ENCODE measurements around the gene TAF6. TPM values are rescaled to one million over a fixed set of nuclear protein-coding genes. Genes with fewer than 3 reads are reported as not detected.

TAF6 gene
- total RNA-seq: 38.8 and 58.2 TPM in 2 replicates

DNA sequence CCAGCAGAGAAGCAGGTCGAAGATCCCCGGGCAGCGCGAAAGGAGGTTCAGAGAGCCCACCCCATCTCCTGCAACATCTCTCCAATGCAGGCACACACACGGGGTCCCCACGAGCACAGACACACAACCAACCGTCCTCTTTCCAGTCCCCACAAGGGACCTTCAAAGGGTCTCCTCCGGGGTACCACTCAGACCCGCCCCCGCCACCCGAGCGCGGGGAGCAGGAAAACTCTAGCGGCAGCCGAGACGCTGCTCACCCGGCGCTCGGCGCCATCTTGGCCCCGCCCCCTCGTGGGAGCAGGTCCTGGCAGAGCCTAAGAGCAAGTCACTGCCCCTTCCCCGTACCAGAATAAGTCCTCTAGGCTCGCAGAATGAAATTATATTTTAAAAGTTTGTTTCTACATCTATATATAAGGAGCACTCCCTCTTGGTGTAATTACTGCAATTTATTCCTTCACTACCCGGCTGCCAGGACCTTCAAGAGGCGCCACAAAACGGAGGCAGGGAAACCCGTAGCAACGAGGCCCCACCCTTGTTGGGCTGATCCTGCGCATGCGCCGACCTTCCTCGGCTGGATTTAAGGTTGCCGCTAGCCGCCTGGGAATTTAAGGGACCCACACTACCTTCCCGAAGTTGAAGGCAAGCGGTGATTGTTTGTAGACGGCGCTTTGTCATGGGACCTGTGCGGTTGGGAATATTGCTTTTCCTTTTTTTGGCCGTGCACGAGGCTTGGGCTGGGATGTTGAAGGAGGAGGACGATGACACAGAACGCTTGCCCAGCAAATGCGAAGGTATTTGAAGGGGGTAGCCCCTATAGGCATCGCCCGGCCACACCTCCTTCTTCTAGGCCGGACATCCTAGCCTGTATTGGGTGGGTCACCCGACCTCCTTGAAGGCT is at the start of gene TAF6, which contains the start of gene CNPY4:
Gene TAF6 (minus strand): TSS at position 287 of the 898 bp plus-strand sequence. CDS start 5,149 bp downstream, outside the sequence.
Gene CNPY4 (plus strand): TSS at position 563 of the 898 bp plus-strand sequence. CDS start 111 bp downstream, at position 674.

DNA sequence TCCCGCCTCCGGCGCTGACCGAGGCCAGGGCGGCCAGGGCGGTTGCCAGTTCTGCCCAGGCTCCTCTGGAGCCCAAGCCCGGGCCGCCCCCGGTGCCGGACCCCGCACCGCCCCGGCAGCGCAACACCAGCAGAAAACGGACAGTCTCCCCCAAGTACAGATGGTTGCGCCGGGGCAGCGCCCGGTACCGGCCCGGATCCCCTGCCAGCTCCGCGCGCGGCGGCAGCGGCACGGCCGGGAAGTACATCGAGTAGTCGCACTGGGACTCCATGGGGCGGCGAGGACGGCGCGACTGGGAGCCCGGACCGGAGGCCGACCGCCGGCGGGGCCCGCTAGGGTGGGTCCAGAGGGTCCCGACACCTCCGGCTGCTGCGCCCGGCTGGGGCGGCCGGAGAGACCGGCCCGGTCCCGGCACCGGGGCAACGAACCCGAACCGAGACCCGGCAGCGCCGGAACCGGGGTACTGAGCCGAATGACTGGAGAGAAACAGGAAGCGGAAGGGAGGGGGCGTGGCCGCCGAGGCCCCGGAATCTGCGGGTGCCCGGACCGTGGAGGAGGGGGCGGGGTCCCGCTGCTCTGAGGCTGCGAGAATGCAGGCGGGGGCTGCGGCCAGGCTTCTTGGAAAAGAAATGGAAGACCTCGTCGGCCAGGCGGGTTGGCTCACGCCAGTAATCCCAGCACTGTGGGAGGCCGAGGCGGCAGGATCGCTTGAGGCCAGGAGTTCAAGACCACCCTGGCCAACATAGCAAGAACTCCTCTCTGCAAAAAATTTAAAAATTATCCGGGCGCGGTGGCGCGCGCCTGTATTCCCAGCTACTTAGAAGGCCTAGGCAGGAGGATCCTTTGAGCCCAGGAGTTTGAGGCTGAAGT is 39.3 kb upstream of the TAF6 start, which contains the start of gene TRAPPC14:
Gene TRAPPC14 (minus strand): TSS at position 495 of the 870 bp plus-strand sequence. CDS start 224 bp downstream, at position 271.

GRCh38 chr7:100148559-100149328 is 29.6 kb upstream of the TAF6 start, which contains the start of gene LAMTOR4:
TSS of gene LAMTOR4 (plus strand) at chr7:100148918. CDS start at chr7:100148973, 55 bp downstream.

GRCh38 chr7:100126931-100127865 is 8.0 kb upstream of the TAF6 start, which contains the start of gene MBLAC1:
TSS of gene MBLAC1 (plus strand) at chr7:100126967. CDS start at chr7:100127396, 429 bp downstream.

DNA sequence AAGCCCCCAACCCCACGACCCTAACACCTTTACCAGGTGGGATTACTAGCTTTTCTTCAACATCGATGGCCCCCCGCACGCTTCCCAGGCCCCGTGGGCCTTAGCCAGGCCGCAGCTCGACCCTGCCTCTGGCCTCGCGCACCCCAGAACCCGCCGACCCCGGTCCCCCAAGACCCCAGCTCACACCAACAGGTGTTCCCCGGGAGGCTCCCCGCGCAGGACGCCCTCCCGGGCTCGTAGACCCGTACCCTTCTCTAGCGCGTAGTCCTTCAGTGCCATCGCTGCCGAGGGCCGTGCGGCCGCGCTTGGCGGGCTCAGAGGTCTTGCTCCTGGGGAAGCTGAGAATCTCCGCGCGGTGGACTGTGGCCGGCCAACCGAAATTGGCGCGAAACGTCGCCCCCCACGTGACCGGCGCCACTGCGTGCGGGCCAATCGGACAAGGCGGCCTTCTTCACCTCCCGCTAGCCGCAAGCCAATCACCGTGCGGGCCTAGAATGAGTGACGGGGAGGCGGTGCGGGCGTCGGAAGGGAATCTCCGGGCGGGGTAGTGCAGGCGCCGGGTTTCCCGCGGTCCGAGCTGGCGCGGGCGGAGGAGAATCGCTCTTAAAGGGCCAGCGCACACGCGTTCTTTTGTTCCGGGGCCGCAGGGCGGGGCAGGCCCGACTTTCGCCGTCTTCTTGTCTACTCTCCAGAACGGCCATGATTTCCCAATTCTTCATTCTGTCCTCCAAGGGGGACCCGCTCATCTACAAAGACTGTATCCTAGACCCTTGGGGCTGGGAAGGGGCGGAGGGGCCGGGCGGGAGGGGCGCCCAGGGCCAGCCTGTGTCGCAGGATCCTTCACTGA is 17.9 kb downstream of the TAF6 start, which contains the start of the genes AP4M1 and MCM7:
Gene AP4M1 (plus strand): TSS at position 628 of the 847 bp plus-strand sequence. CDS start 72 bp downstream, at position 700.
Gene MCM7 (minus strand): TSS at position 382 of the 847 bp plus-strand sequence. CDS start 103 bp downstream, at position 279.

DNA sequence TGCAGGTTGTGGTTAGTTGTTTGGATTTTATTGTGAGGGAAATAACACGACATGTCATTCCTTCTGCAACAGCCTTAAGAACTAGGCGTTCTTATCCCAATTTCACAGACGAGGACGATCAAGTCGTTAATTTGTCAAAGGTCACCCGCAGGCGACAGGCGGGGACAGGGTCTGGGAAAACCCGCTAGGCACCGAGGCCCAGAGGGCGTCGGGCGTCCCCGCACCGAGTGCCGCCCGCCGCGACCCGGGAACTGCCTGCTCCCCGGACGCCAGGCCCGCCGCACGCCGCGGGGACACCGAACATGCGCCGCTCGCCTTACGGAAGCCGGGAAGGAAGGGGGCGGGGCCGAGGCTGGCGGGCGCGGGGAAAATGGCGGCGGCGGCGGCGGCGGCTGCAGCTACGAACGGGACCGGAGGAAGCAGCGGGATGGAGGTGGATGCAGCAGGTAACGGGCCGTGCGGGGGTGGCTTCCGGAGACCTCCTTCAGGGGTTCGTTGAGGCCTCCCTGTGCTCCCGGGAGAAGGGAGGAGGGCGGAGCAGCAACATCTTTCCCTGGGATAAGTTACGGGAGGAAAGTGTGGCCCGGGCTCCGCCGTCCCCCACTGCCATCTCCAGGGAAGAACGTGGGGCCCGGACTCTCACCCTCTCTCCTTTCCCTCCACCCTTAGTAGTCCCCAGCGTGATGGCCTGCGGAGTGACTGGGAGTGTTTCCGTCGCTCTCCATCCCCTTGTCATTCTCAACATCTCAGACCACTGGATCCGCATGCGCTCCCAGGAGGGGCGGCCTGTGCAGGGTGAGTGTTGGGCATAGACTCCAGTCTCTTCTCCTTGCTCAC is 30.3 kb downstream of the TAF6 start, which contains the start of gene COPS6:
Gene COPS6 (plus strand): TSS at position 349 of the 837 bp plus-strand sequence. CDS start 22 bp downstream, at position 371.

GRCh38 chr7:100081535-100082102 is 37.5 kb downstream of the TAF6 start, which contains the start of gene ZNF3:
TSS of gene ZNF3 (minus strand) at chr7:100081723. CDS start at chr7:100077357, 4,366 bp downstream.

Small RNA genes lying within 50 kb of the gene (small RNA-seq; reads per million reads assigned to genes)
- gene MIR106B (5,521 reads per million, percentile 100 among the genes with 10 or more reads in this experiment), gene MIR25 (2,768 reads per million, percentile 100 among the genes with 10 or more reads in this experiment), gene MIR93 (6,845 reads per million, percentile 100 among the genes with 10 or more reads in this experiment)

Other genes with a start within 250 kb of the TAF6 start
- gene OR2AE1, start 242.3 kb downstream of the TAF6 start, total RNA-seq: 0.22 and 0.53 TPM in 2 replicates
- gene TRIM4, start 199.8 kb downstream of the TAF6 start, total RNA-seq: 22.5 and 28.4 TPM in 2 replicates
- gene GJC3, start 189.7 kb downstream of the TAF6 start, total RNA-seq: 0.13 TPM in 1 of 2 replicates, not detected in the other
- not detected in 2 replicates for gene AZGP1, start 143.3 kb downstream of the TAF6 start, total RNA-seq
- gene ZKSCAN1, start 103.8 kb downstream of the TAF6 start, total RNA-seq: 40.4 and 41.8 TPM in 2 replicates
- gene ZSCAN21, start 69.6 kb downstream of the TAF6 start, total RNA-seq: 6.6 and 6.8 TPM in 2 replicates
- 32.5 and 35.1 TPM in 2 replicates for gene ZNF3, start 37.6 kb downstream of the TAF6 start, total RNA-seq
- 103 and 116 TPM in 2 replicates for gene COPS6, start 30.4 kb downstream of the TAF6 start, total RNA-seq
- gene MCM7, start 18.0 kb downstream of the TAF6 start, total RNA-seq: 121 and 175 TPM in 2 replicates
- 14.5 and 18.9 TPM in 2 replicates for gene AP4M1, start 17.7 kb downstream of the TAF6 start, total RNA-seq
- gene CNPY4, start 276 bp upstream of the TAF6 start, total RNA-seq: 18.9 and 21.9 TPM in 2 replicates
- gene MBLAC1, start 7.6 kb upstream of the TAF6 start, total RNA-seq: 1.3 and 1.9 TPM in 2 replicates
- 72.7 and 77.8 TPM in 2 replicates for gene LAMTOR4, start 29.6 kb upstream of the TAF6 start, total RNA-seq
- gene TRAPPC14, start 39.4 kb upstream of the TAF6 start, total RNA-seq: 9.9 and 11.7 TPM in 2 replicates
- gene GAL3ST4, start 49.3 kb upstream of the TAF6 start, total RNA-seq: 1.5 and 1.9 TPM in 2 replicates
- gene GPC2, start 58.0 kb upstream of the TAF6 start, total RNA-seq: 3.9 and 4.1 TPM in 2 replicates
- 0.79 and 3.3 TPM in 2 replicates for gene STAG3, start 58.6 kb upstream of the TAF6 start, total RNA-seq
- gene PVRIG, start 100.6 kb upstream of the TAF6 start, total RNA-seq: not detected in 2 replicates
- gene SPDYE3, start 188.3 kb upstream of the TAF6 start, total RNA-seq: not detected in 2 replicates
- 12.4 and 14.9 TPM in 2 replicates for gene PILRB, start 238.8 kb upstream of the TAF6 start, total RNA-seq